ENCODE measurements around the gene SPRR1B.
"Not testable (repeated sequence)": the region's sequence is repeated elsewhere in the genome, so short reads cannot be mapped to it uniquely, and the experiment has no call there.

Gene SPRR1B, protein sequence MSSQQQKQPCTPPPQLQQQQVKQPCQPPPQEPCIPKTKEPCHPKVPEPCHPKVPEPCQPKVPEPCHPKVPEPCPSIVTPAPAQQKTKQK

DNA sequence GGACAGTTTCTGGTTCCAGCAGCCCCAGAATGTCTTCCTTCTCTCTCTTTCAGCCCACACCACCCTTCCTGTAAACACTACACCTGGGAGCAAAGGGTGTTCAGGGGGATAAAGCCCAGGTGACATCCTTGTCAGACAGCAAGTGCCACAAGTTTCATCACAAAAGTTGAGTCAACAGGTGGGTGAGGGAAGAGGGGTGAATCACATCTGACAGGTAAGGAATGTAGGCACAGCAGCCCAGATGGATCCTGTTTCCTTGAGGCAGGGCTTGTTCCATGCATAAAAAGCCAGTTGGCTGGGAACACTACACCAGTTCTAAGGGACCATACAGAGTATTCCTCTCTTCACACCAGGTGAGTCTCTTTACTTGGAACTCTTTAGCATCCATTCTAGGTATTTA, at the start of gene SPRR1B:
Gene SPRR1B, plus strand, starts transcription at position 309 of the 400 bp plus-strand sequence. CDS start 1,143 bp downstream, outside the sequence.
- DNase-seq = no peak

GRCh38 chr1:152982076-152982475, 48.9 kb upstream of the SPRR1B start:
- DNase-seq = no peak

GRCh38 chr1:152983234-152983633, 47.8 kb upstream of the SPRR1B start:
- no peak for DNase-seq

- DNase-seq = no peak
Observed at GRCh38 chr1:152983743-152984142, 47.3 kb upstream of the SPRR1B start, which contains the start of gene SPRR1A. TSS of gene SPRR1A (plus strand) at chr1:152984081. CDS start at chr1:152985231, 1,150 bp downstream.

GRCh38 chr1:152986578-152986977, 44.4 kb upstream of the SPRR1B start:
- DNase-seq = no peak

DNA sequence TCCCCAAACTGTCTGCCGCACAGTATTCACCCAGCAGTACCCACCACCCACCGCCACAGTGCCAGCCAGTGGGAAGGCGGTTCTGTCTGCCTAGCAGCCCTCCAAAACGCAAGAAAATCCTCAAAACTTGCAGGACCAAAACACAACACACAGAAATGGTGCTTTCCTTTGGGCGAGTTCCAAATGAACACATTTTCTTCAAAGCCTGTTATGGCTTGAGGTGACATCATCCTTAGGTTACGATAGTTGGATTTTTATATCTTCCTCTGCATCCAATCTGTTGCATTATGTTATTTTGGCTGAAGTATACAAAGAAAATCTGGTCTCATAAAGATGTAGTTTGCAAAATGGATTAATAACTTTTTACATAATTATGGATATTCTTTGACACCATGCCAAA, 37.8 kb upstream of the SPRR1B start:
- no peak for DNase-seq

GRCh38 chr1:152995842-152996241, 35.2 kb upstream of the SPRR1B start:
- no peak for DNase-seq

DNA sequence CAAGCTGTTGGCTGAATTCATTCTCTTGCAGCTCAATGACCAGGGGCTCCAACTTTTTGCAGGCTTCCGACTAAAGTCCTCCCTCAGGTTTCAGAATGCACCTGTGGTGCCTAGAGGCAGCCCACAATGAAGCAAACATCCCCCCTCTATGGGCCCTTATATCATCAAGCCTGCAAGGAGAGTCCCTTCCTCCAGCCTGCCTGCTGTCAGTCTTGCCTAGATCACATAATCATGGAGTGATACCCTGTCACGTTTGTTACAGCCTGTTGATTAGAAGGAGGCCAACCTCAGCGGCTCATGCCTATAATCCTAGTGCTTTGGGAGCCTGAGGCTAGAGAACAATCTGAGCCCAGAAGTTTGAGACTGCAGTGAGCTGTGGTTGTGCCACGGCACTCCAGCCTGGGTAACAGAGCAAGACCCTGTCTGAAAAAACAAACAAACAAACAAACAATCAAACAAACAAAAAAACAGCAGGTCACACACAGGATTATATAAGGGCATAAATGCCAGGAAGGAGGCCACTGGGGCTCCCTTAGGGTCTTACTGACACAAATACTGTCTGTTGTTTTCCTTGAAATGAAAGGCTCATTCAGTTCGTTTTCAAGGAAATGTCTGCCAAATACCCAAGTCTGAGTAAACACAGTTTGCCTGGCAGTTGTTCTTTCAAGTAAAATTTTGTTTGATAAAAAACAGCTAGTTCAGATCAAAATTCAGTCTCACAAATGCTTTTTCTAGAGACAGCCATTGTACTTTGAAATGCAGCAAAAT, 34.2 kb upstream of the SPRR1B start:
- DNase-seq = no peak

DNA sequence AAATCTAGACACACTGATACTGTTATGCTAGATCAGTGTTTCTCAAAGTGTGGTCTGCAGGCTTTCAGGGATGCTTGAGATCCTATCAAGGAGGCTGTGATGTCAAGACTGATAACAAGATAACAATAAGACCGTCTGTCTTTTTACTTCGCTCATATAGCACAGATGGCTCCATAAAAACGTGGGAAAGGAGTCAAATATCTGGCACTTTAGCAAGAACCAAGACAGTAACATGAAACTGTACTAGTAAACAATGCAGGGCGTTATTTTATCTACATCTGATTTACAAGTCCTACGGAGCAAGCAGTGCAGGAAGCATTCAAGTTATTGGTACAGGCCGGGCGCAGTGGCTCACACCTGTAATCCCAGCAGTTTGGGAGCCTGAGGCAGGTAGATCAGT, 33.1 kb upstream of the SPRR1B start:
- no peak for DNase-seq

DNA sequence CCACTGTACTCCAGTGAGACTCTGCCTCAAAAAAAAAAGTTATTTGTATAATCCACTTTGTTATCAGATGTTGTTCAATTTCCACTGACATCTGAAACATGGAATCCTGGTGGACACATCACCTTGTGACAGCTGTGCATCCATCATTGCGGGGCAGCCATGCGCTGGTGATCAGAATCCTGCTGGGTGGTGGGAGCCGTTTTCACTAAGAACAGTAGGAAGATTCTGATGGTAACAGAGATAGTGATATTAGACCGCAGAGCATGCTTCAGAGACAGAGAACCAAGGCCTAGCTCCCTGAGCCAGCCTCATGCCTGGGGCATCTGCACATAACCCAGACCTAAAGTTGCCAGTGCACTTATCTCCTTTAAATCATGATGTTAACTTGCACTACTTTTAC, 32.5 kb upstream of the SPRR1B start:
- DNase-seq = no peak

DNA sequence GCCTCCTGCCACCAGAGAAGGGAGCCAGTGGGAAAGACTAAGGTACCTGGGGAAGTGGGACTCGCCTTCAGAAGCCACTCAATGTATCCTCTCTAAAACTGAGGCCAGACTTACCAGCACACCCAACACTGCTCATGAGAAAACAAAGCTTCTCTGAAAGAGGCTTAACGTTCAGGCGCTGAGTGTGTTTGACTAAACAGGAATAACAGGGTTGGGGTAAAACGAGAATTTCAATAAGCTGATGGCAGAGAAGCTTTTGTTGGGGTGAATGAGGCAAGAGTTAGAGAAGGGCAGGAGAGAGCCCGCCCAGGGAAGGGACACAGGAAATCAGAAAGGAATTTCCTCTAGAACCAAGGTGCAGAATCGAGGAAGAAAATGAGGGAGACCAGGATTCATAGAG, 31.2 kb upstream of the SPRR1B start:
- no peak for DNase-seq

- DNase-seq = no peak
Observed at GRCh38 chr1:153000294-153000693, 30.7 kb upstream of the SPRR1B start.

- no peak for DNase-seq
Observed at GRCh38 chr1:153001382-153001781, 29.6 kb upstream of the SPRR1B start, which contains the start of gene SPRR3. TSS of gene SPRR3 (plus strand) at chr1:153001749. CDS start at chr1:153003021, 1,272 bp downstream.

- DNase-seq = not testable (repeated sequence)
Observed at GRCh38 chr1:153011235-153011758, 19.7 kb upstream of the SPRR1B start.

GRCh38 chr1:153021829-153022228, 9.2 kb upstream of the SPRR1B start:
- DNase-seq = not testable (repeated sequence)

DNA sequence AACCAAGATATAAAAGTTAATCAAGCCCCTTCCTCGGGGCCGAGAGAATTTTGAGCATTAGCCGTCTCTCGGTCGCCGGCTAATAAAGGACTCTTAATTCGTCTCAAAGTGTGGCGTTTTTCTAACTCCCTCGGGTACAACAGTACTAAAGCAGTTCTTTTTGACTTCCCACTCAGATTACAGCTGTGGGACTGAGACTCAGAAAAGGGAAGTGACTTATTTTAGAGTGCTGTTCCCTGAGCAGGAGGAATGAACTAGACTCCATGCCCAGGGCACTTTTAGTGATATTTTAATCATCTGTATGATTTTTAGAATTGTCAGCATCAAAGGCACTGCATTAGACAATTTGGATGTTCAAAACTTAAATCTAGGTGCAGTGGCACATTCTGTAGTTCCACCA, 8.7 kb upstream of the SPRR1B start:
- not testable (repeated sequence) for DNase-seq

- no peak for DNase-seq
Observed at GRCh38 chr1:153023109-153023508, 7.9 kb upstream of the SPRR1B start.

- DNase-seq = no peak
Observed at GRCh38 chr1:153024413-153024812, 6.6 kb upstream of the SPRR1B start.

GRCh38 chr1:153025797-153026196, 5.2 kb upstream of the SPRR1B start:
- no peak for DNase-seq

GRCh38 chr1:153028766-153029165, 2.2 kb upstream of the SPRR1B start:
- DNase-seq = no peak

- DNase-seq = no peak
Observed at GRCh38 chr1:153032073-153032472, 1.1 kb downstream of the SPRR1B start.

GRCh38 chr1:153032677-153033308, 1.8 kb downstream of the SPRR1B start:
- DNase-seq = no peak

DNA sequence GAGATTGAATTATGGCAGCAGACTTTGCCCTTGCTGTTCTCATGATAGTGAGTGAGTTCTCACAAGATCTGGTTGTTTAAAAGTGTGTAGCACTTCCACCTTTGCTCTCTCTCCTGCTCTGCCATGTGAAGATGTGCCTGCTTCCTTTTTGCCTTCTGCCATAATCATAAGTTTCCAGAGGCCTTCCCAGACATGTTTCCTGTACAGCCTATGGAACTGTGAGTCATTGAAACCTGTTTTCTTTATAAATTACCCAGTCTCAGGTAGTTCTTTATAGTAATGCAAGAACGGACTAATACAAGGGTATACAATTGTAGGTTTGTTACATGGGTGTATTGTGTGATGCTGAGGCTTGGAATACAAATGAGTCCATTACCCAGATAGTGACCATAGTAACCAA, 4.2 kb downstream of the SPRR1B start:
- DNase-seq = no peak

All from NCI-H774 (cell line).